Sigmoid colon (tissue), 4 donors: ENCODE results near the gene TEX53.

Experiments
- CTCF ChIP-seq, 4 experiments: fragments of 450-650 bp in 3 of 4; fragments of 200-600 bp in 1 of 4; IDR thresholded peaks; one replicate each; pipeline ENCODE4 v1.5.1; 2016 to 2019; ENCODE audit warnings: antibody characterized with exemption in 4 of 4, mild to moderate bottlenecking in 3 of 4, moderate library complexity in 2 of 4
- POLR2A ChIP-seq, 2 donors: fragments of 450-650 bp; IDR thresholded peaks; one replicate each; pipeline ENCODE4 v1.6.1; 2016; ENCODE audit warnings: antibody characterized with exemption in 2 of 2, mild to moderate bottlenecking in 2 of 2, moderate library complexity in 2 of 2
- POLR2AphosphoS5 ChIP-seq, 4 donors: sonication (generic); formaldehyde crosslinking; IDR thresholded peaks; one replicate each; pipeline ENCODE4 v1.6.1; 2017; ENCODE audit warnings: antibody characterized with exemption in 4 of 4

GRCh38 chr9:114664181-114664580 is 6.6 kb upstream of the TEX53 start:
- no peak for TF ChIP-seq POLR2A (IDR thresholded peaks at IDR 0.05)
- no peak for TF ChIP-seq CTCF (IDR thresholded peaks at IDR 0.05)
- TF ChIP-seq POLR2AphosphoS5 (IDR thresholded peaks at IDR 0.05), result no peak
